ENCODE measurements around the gene CUTA. TPM values are rescaled to one million over a fixed set of nuclear protein-coding genes. Genes with fewer than 3 reads are reported as not detected.

CUTA gene
- total RNA-seq, 1 donor from 2014 or later: 319 TPM

DNA sequence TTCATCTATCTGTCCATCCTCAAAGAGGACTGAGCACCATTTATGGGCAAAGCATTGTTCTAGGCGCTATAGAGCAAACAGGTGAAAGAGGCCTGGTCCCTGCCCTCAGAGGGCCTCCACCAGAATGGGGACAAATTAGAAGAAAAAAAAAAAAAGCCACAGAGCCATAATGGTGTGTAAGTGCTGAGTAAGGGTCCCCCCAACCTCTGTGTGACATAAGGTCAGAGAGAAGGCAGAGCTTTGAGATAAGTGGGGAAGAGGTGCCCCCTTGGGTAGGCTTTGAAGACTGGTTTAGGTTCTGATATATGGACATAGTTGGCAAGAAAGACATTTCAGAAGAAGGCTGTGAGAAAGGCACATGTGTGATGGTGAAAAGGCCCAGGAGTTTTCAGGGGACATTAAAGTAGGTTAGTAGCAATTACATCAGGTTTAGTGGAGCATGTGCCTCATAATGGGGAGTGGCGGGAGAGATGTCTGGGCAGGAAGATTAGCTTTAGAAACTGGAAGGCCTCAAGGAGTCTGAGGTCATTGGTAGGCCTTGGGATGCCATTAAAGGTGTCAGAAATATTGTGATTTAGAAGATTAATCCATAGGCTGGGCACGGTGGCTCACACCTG, 21.2 kb upstream of the CUTA start:
- Mint-ChIP-seq H3K27ac (ENCODE audit: unreplicated experiment) (no peak overlapping the region), H3K9me3 (no peaks in the 10 kb centered on the region), H3K36me3 (ENCODE audit: low read depth) (peaks cover 7% of the 10 kb centered on the region), H3K27me3 (ENCODE audit: low read depth) (no peaks in the 10 kb centered on the region), H3K4me3 (no peak overlapping the region), H3K4me1 (peaks cover 2% of the 10 kb centered on the region)
- no peak for DNase-seq (ENCODE audit: low read depth, low spot score)
- TF ChIP-seq, protein P1, sequence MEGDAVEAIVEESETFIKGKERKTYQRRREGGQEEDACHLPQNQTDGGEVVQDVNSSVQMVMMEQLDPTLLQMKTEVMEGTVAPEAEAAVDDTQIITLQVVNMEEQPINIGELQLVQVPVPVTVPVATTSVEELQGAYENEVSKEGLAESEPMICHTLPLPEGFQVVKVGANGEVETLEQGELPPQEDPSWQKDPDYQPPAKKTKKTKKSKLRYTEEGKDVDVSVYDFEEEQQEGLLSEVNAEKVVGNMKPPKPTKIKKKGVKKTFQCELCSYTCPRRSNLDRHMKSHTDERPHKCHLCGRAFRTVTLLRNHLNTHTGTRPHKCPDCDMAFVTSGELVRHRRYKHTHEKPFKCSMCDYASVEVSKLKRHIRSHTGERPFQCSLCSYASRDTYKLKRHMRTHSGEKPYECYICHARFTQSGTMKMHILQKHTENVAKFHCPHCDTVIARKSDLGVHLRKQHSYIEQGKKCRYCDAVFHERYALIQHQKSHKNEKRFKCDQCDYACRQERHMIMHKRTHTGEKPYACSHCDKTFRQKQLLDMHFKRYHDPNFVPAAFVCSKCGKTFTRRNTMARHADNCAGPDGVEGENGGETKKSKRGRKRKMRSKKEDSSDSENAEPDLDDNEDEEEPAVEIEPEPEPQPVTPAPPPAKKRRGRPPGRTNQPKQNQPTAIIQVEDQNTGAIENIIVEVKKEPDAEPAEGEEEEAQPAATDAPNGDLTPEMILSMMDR (conservative IDR thresholded peaks at IDR 0.05): no peak

DNA sequence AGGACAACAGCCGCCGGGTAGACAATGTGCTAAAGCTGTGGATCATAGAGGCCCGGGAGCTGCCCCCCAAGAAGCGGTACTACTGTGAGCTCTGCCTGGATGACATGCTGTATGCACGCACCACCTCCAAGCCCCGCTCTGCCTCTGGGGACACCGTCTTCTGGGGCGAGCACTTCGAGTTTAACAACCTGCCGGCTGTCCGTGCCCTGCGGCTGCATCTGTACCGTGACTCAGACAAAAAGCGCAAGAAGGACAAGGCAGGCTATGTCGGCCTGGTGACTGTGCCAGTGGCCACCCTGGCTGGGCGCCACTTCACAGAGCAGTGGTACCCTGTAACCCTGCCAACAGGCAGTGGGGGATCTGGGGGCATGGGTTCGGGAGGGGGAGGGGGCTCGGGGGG, 19.8 kb upstream of the CUTA start:
- H3K27ac Mint-ChIP-seq (ENCODE audit: unreplicated experiment): no peak overlapping the region
- H3K36me3 Mint-ChIP-seq (ENCODE audit: low read depth): peaks cover 11% of the 10 kb centered on the region
- peaks cover 13% of the 10 kb centered on the region for H3K4me1 Mint-ChIP-seq
- TF ChIP-seq, protein P1 (conservative IDR thresholded peaks at IDR 0.05): no peak
- DNase-seq (ENCODE audit: low read depth, low spot score): no peak
- H3K9me3 Mint-ChIP-seq: no peaks in the 10 kb centered on the region
- H3K27me3 Mint-ChIP-seq (ENCODE audit: low read depth): no peaks in the 10 kb centered on the region
- no peak overlapping the region for H3K4me3 Mint-ChIP-seq

DNA sequence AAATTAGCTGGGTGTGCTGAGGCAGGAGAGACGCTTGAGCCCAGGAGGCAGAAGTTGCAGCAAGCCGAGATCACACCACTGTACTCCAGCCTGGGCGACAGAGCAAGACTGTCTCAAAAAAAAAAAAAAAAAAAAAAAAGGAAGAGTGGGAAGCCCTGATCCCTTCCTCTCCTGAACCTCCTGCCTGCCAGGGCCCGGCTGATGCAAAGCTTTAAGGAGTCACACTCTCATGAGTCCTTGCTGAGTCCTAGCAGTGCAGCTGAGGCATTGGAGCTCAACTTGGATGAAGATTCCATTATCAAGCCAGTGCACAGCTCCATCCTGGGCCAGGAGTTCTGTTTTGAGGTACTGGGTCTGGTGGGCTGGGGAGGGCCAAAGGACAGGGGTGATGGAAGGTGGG, 17.1 kb upstream of the CUTA start:
- H3K4me1 Mint-ChIP-seq: peaks cover 37% of the 10 kb centered on the region
- H3K4me3 Mint-ChIP-seq: peak overlapping the region; percentile 51
- no peak for DNase-seq (ENCODE audit: low read depth, low spot score)
- no peaks in the 10 kb centered on the region for H3K27me3 Mint-ChIP-seq (ENCODE audit: low read depth)
- peaks cover 12% of the 10 kb centered on the region for H3K36me3 Mint-ChIP-seq (ENCODE audit: low read depth)
- TF ChIP-seq, protein P1 (conservative IDR thresholded peaks at IDR 0.05): no peak
- no peaks in the 10 kb centered on the region for H3K9me3 Mint-ChIP-seq
- peak overlapping the region; percentile 50 for H3K27ac Mint-ChIP-seq (ENCODE audit: unreplicated experiment)

DNA sequence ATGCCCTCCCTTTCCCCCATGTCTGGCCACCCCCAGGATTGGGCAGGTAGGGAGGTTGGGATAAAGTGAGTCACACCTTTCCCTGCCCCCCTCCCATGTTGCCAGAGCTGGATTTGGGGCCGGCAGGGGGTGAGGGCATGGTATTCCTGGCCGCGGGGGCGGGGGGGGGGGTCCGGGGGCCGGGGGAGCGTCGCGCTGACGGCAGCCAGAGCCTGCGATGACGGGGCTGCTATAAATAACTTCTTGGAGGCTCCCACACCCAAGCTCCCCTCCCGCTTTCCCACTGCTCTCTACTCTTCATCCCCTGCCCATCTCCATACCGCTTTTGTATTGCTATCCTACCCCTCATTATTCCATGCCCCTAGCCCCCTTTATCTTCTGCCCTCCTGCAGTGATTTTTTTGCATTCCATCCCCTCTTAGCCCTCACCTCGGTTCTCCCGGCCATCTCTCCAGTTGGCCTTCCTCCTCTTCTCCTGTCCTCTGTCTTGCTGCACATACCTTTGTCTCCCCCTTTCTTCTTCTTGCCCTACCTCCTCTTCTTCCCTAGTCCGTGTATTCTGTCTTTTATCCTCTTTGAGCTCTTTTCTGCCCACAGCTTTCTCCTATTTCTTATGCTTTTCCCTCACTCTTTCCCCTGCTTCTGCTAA, 15.8 kb upstream of the CUTA start:
- Mint-ChIP-seq H3K4me1 (peaks cover 50% of the 10 kb centered on the region), H3K36me3 (ENCODE audit: low read depth) (peaks cover 8% of the 10 kb centered on the region), H3K4me3 (peak overlapping the region; percentile 26), H3K27me3 (ENCODE audit: low read depth) (no peaks in the 10 kb centered on the region), H3K27ac (ENCODE audit: unreplicated experiment) (peak overlapping the region; percentile 57), H3K9me3 (no peaks in the 10 kb centered on the region)
- no peak for DNase-seq (ENCODE audit: low read depth, low spot score)
- TF ChIP-seq, protein P1 (conservative IDR thresholded peaks at IDR 0.05): no peak

DNA sequence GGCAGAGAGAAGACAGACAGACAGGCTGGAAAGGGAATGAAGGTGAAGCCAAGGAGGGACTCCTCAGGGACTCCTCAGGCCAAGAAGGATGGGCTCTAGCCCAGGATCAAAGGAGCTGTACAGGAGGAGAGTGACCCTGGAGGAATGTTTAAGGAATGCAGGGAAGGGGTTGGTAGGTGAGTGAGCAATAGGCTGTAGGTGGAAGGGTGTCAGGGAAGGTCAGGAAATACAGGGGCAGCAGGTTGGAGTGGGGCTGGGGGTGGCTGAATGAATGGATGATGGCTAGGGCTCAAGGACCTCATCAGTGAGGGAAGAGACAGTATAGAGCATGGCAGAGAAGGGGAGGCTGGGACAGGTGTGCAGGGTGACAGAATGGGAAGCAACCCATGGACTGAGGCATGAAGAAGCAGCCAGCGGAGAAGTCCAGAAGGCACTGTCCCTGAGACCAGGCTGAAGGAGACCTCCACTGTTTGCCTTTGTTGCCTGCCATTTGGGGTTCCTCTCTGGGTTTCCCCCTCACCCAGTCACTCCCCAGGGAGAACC, 15.2 kb upstream of the CUTA start:
- peak overlapping the region; percentile 95 for H3K4me3 Mint-ChIP-seq
- TF ChIP-seq, protein P1 (conservative IDR thresholded peaks at IDR 0.05): no peak
- peak overlapping the region; percentile 57 for H3K27ac Mint-ChIP-seq (ENCODE audit: unreplicated experiment)
- no peaks in the 10 kb centered on the region for H3K27me3 Mint-ChIP-seq (ENCODE audit: low read depth)
- H3K4me1 Mint-ChIP-seq: peaks cover 55% of the 10 kb centered on the region
- H3K36me3 Mint-ChIP-seq (ENCODE audit: low read depth): peaks cover 8% of the 10 kb centered on the region
- DNase-seq (ENCODE audit: low read depth, low spot score): no peak
- H3K9me3 Mint-ChIP-seq: no peaks in the 10 kb centered on the region

Measured in neural crest cell (in vitro differentiated cells).